Suprapubic skin (tissue), 4 donors: ENCODE data around the gene RSPRY1.

ENCODE experiments used
- POLR2A ChIP-seq, 2 donors: fragments of 450-650 bp; IDR thresholded peaks; one replicate each; pipeline ENCODE4 v1.6.1; 2017; ENCODE audit warnings: antibody characterized with exemption in 2 of 2, mild to moderate bottlenecking in 2 of 2, moderate library complexity in 2 of 2
- POLR2AphosphoS5 ChIP-seq, 3 donors: sonication (generic); formaldehyde crosslinking; IDR thresholded peaks; one replicate each; pipeline ENCODE4 v1.6.1; 2017; ENCODE audit warnings: antibody characterized with exemption in 3 of 3
- TF ChIP-seq, protein P1 (sequence below), 2 donors: fragments of 200-600 bp in 1 of 2; fragments of 450-650 bp in 1 of 2; sonication (generic) in 1 of 2; IDR thresholded peaks; one replicate each; pipeline ENCODE4 v1.5.1; 2016 to 2019; ENCODE audit warnings: antibody characterized with exemption in 2 of 2, mild to moderate bottlenecking in 1 of 2, moderate library complexity in 1 of 2

DNA sequence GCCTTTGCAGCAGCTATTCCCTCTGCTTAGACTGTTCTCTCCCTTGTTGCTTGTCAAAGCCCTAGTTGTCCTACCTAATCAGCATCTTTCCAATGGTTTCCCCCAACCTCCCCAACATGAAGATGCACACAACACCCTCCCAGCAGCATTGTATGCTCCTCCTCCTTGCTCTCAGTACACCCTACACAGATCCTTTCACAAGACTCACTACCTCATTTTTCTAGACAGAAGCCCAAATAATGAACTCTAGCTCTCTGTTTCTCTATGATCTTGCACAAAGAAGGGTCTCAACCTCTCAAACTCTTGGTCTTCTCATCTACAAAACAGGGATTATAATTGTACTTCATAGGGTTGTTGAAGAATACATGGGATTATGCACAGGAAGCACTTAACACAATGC lies 19.7 kb upstream of the RSPRY1 start:
- TF ChIP-seq POLR2A (IDR thresholded peaks at IDR 0.05) = no peak
- TF ChIP-seq POLR2AphosphoS5 (IDR thresholded peaks at IDR 0.05) = no peak
- TF ChIP-seq, protein P1, sequence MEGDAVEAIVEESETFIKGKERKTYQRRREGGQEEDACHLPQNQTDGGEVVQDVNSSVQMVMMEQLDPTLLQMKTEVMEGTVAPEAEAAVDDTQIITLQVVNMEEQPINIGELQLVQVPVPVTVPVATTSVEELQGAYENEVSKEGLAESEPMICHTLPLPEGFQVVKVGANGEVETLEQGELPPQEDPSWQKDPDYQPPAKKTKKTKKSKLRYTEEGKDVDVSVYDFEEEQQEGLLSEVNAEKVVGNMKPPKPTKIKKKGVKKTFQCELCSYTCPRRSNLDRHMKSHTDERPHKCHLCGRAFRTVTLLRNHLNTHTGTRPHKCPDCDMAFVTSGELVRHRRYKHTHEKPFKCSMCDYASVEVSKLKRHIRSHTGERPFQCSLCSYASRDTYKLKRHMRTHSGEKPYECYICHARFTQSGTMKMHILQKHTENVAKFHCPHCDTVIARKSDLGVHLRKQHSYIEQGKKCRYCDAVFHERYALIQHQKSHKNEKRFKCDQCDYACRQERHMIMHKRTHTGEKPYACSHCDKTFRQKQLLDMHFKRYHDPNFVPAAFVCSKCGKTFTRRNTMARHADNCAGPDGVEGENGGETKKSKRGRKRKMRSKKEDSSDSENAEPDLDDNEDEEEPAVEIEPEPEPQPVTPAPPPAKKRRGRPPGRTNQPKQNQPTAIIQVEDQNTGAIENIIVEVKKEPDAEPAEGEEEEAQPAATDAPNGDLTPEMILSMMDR (IDR thresholded peaks at IDR 0.05) = no peak
